PC-9 (cell line): Measurements from ENCODE around the gene TUG1. TPM values are rescaled to one million over a fixed set of nuclear protein-coding genes. Genes with fewer than 3 reads are reported as not detected.

ENCODE experiments used
- BruUV-seq: library from RNA; stranded (reverse); fragments of 400-500 nt; replicated peaks from 2 replicates; lab custom pipeline; 2021; lab: Mats Ljungman, UMichigan
- CTCF ChIA-PET: fragments of 300-600 bp; sonication (Branson Sonifier 250); formaldehyde crosslinking; loops from one replicate; lab custom pipeline; 2022; ENCODE audit warnings: antibody characterized with exemption; lab: Charles Lee
- POLR2A ChIA-PET: fragments of 300-600 bp; sonication (Branson Sonifier 250); formaldehyde crosslinking; loops from one replicate; lab custom pipeline; 2022; ENCODE audit warnings: antibody characterized with exemption; ENCODE audit not compliant: unreplicated experiment; lab: Charles Lee
- DNase-seq, 2 experiments: peaks; one replicate each; pipeline versions ENCODE4 v3.0.0 to v3.0.0-alpha.2; 2015 to 2022; ENCODE audit warnings: mixed read lengths in 1 of 2
- H2AFZ ChIP-seq: fragments of 200-600 bp; sonication (generic); 2 replicates; pipeline ENCODE4 v1.8.1; 2017; ENCODE audit warnings: antibody characterized with exemption
- H3F3A ChIP-seq: fragments of 200-600 bp; sonication (generic); 2 replicates; pipeline ENCODE4 v1.8.1; 2017; ENCODE audit warnings: antibody characterized with exemption, mild to moderate bottlenecking, low read depth; ENCODE audit not compliant: insufficient read depth
- H3K27ac ChIP-seq: fragments of 200-600 bp; sonication (generic); 2 replicates; pipeline ENCODE4 v1.6.1; 2016; ENCODE audit warnings: mixed run types
- H3K27me3 ChIP-seq: fragments of 200-600 bp; sonication (generic); 2 replicates; pipeline ENCODE4 v1.6.1; 2016; ENCODE audit warnings: low read depth, mixed run types; ENCODE audit not compliant: insufficient read depth
- H3K36me3 ChIP-seq: fragments of 200-600 bp; sonication (generic); 2 replicates; pipeline ENCODE4 v1.6.1; 2016; ENCODE audit warnings: low read depth, mixed run types
- H3K4me1 ChIP-seq: fragments of 200-600 bp; sonication (generic); replicated peaks from 2 replicates; pipeline ENCODE4 v1.6.1; 2016; ENCODE audit warnings: mixed run types; ENCODE audit not compliant: insufficient read depth
- H3K4me2 ChIP-seq: fragments of 200-600 bp; sonication (generic); 2 replicates; pipeline ENCODE4 v1.6.1; 2017; ENCODE audit warnings: mixed run types
- H3K4me3 ChIP-seq: fragments of 200-600 bp; sonication (generic); 2 replicates; pipeline ENCODE4 v1.6.1; 2016; ENCODE audit warnings: mixed run types
- H3K79me2 ChIP-seq: fragments of 200-600 bp; sonication (generic); 2 replicates; pipeline ENCODE4 v1.6.1; 2017; ENCODE audit warnings: low read depth, mixed run types
- H3K9me2 ChIP-seq: fragments of 200-600 bp; sonication (generic); 2 replicates; pipeline ENCODE4 v1.8.1; 2017; ENCODE audit warnings: mild to moderate bottlenecking; ENCODE audit not compliant: insufficient read depth
- H3K9me3 ChIP-seq: fragments of 200-600 bp; sonication (generic); 2 replicates; pipeline ENCODE4 v1.8.1; 2016; ENCODE audit warnings: low read depth; ENCODE audit not compliant: insufficient read depth
- H4K20me1 ChIP-seq: fragments of 200-600 bp; sonication (generic); 2 replicates; pipeline ENCODE4 v1.8.1; 2017; ENCODE audit not compliant: insufficient read depth
- EZH2 ChIP-seq: fragments of 200-600 bp; sonication (generic); IDR thresholded peaks from 2 replicates; pipeline ENCODE4 v1.8.0; 2017; ENCODE audit warnings: antibody characterized with exemption, low read depth
- intact Hi-C: fragments of 100-400 bp; cut with micrococcal nuclease; formaldehyde crosslinking; loops from one replicate; pipeline ENCODE4 v1.10.0; 2022; ENCODE audit not compliant: unreplicated experiment
- total RNA-seq: library from RNA; stranded (reverse); gene quantifications from 2 replicates; pipeline ENCODE4 v1.2.3, GENCODE V29; 2021
- TF ChIP-seq, protein P1 (sequence below): fragments of 200-600 bp; sonication (generic); conservative IDR thresholded peaks from 2 replicates; pipeline ENCODE4 v1.6.1; 2017; ENCODE audit warnings: mixed run types, antibody characterized with exemption, mild to moderate bottlenecking, moderate library complexity

TUG1 gene
- total RNA-seq, 1 experiment from 2014 or later, result 105 TPM

DNA sequence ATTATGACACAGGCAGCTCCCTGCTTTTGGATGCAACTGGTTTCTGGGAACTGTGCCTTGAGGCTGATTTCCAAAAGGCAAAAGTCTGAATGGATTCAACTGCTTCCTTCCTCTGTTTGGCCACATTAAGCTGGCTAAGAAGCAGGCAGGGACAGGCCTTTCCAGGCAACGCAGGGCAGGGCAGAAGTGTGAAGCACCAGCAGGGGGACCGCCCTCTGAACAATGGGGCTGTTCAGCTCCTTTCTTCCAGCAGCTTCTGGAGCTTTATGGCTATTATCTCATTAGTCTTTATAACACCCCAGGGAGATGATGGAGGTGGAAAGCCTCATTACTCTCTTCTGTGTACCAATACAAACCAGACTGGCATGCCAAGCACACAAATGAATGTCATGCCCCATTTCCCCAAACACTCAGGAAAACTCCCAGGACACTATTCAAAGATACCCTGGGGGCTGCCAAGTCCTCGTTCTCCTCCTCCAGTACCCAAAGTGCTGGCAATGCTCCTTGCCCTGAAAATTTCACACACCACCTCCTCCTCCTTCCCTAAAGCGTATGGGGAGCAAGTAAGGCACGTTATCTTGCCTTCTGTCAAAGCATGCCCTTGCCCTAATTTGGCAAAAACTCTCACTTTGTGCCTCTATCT is 21.8 kb upstream of the TUG1 start:
- Histone ChIP-seq H3K4me3 (no peak overlapping the region), H3K27me3 (no peaks in the 10 kb centered on the region), H2AFZ (no peak overlapping the region), H3K9me2 (no peaks in the 10 kb centered on the region), H3K4me1 (no peaks in the 10 kb centered on the region), H3K36me3 (peaks cover 45% of the 10 kb centered on the region), H3F3A (no peaks in the 10 kb centered on the region), H4K20me1 (peaks cover 1% of the 10 kb centered on the region; the same call in 1 of the 2 replicates), H3K9me3 (no peaks in the 10 kb centered on the region), H3K27ac (no peak overlapping the region), H3K79me2 (no peaks in the 10 kb centered on the region), H3K4me2 (no peak overlapping the region)
- BruUV-seq, result no TSS peak
- TF ChIP-seq EZH2, result no peak
- TF ChIP-seq, protein P1, sequence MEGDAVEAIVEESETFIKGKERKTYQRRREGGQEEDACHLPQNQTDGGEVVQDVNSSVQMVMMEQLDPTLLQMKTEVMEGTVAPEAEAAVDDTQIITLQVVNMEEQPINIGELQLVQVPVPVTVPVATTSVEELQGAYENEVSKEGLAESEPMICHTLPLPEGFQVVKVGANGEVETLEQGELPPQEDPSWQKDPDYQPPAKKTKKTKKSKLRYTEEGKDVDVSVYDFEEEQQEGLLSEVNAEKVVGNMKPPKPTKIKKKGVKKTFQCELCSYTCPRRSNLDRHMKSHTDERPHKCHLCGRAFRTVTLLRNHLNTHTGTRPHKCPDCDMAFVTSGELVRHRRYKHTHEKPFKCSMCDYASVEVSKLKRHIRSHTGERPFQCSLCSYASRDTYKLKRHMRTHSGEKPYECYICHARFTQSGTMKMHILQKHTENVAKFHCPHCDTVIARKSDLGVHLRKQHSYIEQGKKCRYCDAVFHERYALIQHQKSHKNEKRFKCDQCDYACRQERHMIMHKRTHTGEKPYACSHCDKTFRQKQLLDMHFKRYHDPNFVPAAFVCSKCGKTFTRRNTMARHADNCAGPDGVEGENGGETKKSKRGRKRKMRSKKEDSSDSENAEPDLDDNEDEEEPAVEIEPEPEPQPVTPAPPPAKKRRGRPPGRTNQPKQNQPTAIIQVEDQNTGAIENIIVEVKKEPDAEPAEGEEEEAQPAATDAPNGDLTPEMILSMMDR, result no peak
- POLR2A ChIA-PET, result no interaction called here
- intact Hi-C loops, result loop anchor here (2.0 to 5.0 kb wide), 3 partner anchors 135 to 285 kb away; partner anchors contain the start of gene SMTN
- CTCF ChIA-PET, result interaction anchor here (0.6 to 0.8 kb wide), 2 partner anchors 114 to 117 kb away, joined by 3 to 4 read pairs; no protein-coding TSS in a partner anchor
- no peak for DNase-seq

DNA sequence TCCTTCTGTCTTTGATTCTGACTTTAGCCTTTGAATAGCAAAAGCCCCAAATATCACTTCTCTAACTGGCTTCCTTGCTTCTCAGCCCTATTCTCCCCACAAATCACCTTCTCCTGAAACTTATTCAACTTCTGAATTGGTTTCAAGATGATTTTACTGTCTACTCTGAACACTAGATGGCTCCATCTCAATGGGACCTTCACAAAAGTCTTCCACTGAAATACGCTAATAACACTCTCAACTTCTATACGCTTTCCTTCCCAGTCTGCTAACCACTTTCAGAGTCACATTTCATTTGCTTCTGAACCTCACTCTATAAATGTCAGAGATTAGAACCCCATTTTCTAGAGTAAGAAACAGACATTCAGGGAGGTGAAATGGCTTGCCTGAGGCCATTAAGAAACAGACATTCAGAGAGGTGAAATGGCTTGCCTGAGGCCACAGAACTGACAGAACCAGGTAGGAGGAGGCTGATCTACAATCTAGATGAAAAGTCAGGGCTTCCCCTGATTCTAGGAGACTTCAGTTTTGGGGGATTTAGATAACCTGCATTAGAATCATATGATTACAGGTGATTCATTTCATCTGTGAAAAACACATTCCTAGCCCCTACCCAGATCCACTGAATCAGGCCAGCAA is 21.1 kb upstream of the TUG1 start:
- H3K9me2 ChIP-seq, result no peaks in the 10 kb centered on the region
- intact Hi-C loops, result loop anchor here (2.0 to 5.0 kb wide), 3 partner anchors 134 to 284 kb away; partner anchors contain the start of gene SMTN
- no peak for TF ChIP-seq EZH2
- TF ChIP-seq, protein P1, result peak; percentile 75
- H2AFZ ChIP-seq, result no peak overlapping the region
- DNase-seq, result no peak
- H3K36me3 ChIP-seq, result peaks cover 45% of the 10 kb centered on the region
- no peak overlapping the region for H3K4me2 ChIP-seq
- POLR2A ChIA-PET, result no interaction called here
- no peak overlapping the region for H3K27ac ChIP-seq
- H3K4me3 ChIP-seq, result no peak overlapping the region
- H3K9me3 ChIP-seq, result no peaks in the 10 kb centered on the region
- no peaks in the 10 kb centered on the region for H3K4me1 ChIP-seq
- H3K79me2 ChIP-seq, result no peaks in the 10 kb centered on the region
- CTCF ChIA-PET, result no interaction called here
- no TSS peak for BruUV-seq
- H3F3A ChIP-seq, result peaks cover 2% of the 10 kb centered on the region; the same call in 1 of the 2 replicates
- H4K20me1 ChIP-seq, result peaks cover 6% of the 10 kb centered on the region; the same call in 1 of the 2 replicates
- H3K27me3 ChIP-seq, result no peaks in the 10 kb centered on the region

DNA sequence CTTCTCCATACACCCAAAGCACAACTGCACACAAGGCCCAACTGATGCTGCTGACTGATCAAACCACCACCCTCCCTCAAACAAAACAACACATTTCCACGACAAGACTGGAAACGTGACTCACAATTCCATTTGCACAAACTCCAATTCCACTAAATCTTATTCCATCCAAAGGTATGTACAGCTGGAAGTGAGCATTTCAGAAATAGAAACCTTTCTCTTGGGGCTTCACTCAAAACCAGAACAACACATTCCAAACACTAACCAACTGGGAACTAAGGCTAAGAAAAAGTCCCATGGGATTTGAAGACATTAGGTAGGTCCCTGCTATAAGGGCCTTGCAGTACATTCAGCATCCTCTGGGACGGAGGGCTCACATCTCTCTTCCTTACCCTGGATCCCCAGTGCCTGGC is 20.1 kb upstream of the TUG1 start:
- intact Hi-C loops, result loop anchor here (5.0 kb wide), 2 partner anchors 133 to 283 kb away; partner anchors contain the start of gene SMTN
- Histone ChIP-seq H3F3A (peaks cover 2% of the 10 kb centered on the region; the same call in 1 of the 2 replicates), H3K27ac (no peak overlapping the region), H3K9me3 (no peaks in the 10 kb centered on the region), H3K27me3 (no peaks in the 10 kb centered on the region), H3K4me1 (no peaks in the 10 kb centered on the region), H4K20me1 (peaks cover 6% of the 10 kb centered on the region; the same call in 1 of the 2 replicates), H3K4me2 (no peak overlapping the region), H3K79me2 (no peaks in the 10 kb centered on the region), H3K36me3 (peaks cover 44% of the 10 kb centered on the region), H2AFZ (no peak overlapping the region), H3K9me2 (no peaks in the 10 kb centered on the region), H3K4me3 (no peak overlapping the region)
- TF ChIP-seq, protein P1, result no peak
- TF ChIP-seq EZH2, result no peak
- BruUV-seq, result no TSS peak
- CTCF ChIA-PET, result no interaction called here
- no peak for DNase-seq
- POLR2A ChIA-PET, result no interaction called here
